ENCODE measurements around the gene ZFX. TPM values are rescaled to one million over a fixed set of nuclear protein-coding genes. Genes with fewer than 3 reads are reported as not detected.

ZFX gene
- total and polyA plus RNA-seq, 2 of the 8 experiments (the other 6 are each of a cell fraction or from before 2014, with no cell fraction given) = 2.8 to 22.0 TPM

GRCh38 chrX:24243188-24243587 is 93.7 kb downstream of the ZFX start:
- no peak overlapping the region for H2BK15ac ChIP-seq (ENCODE audit: low read length)
- H3K4me1 ChIP-seq (replicated peaks in 1 of 4; ENCODE audit: control insufficient read depth in 3 of 4, insufficient read depth in 4 of 4, low read length in 3 of 4) = 0 out of 7 replicates have a peak, but pooled peaks cover 0 to 3% (median 0%) of the 10 kb centered on the region in 4 experiments
- H3K4ac ChIP-seq (replicated peaks; ENCODE audit: insufficient read length, low read depth, low read length) = no peak overlapping the region
- no peak overlapping the region for H3K14ac ChIP-seq (ENCODE audit: insufficient read length)
- H2BK12ac ChIP-seq (ENCODE audit: low read depth, low read length) = no peak overlapping the region
- H4K20me1 ChIP-seq (replicated peaks in 1 of 2; ENCODE audit: control insufficient read depth in 1 of 2, insufficient read depth in 2 of 2, low read length in 2 of 2) = no peaks in the 10 kb centered on the region
- no peak overlapping the region for H4K5ac ChIP-seq (ENCODE audit: insufficient read length, low read depth, low read length)
- H3K9me3 ChIP-seq (ENCODE audit: insufficient read depth in 2 of 2, low read depth in 1 of 2, low read length in 1 of 2) = no peaks in the 10 kb centered on the region
- no peaks in the 10 kb centered on the region for H3K23me2 ChIP-seq (ENCODE audit: low read depth, low read length)
- no peak overlapping the region for H3K18ac ChIP-seq (ENCODE audit: extremely low read depth, low read length)
- 96% methylated on average over 5 of the region's 5 CpGs; no CpG with 5 or more reads in 1 of the 2 experiments for whole genome bisulfite sequencing, 2 experiments (ENCODE audit: extremely low coverage in 1 of 2, insufficient coverage in 1 of 2, insufficient read length in 1 of 2, insufficient replicate concordance in 2 of 2, low coverage in 1 of 2, low lambda C conversion rate in 2 of 2, missing lambda C conversion rate in 1 of 2)
- ChIA-PET POLR2A (ENCODE audit: partially characterized antibody) (no interaction called here), CTCF (ENCODE audit: partially characterized antibody) (interaction anchor here (1.1 kb wide), 1 partner anchor 11 kb away, joined by 3 read pairs; no protein-coding TSS in a partner anchor)
- H3K27me3 ChIP-seq (replicated peaks in 1 of 4; ENCODE audit: control insufficient read depth in 3 of 4, extremely low read depth in 1 of 4, insufficient read depth in 3 of 4, low read length in 3 of 4) = no peaks in the 10 kb centered on the region
- FAIRE-seq (no peak), DNase-seq (ENCODE audit: low read depth in 1 of 2, low spot score in 2 of 2) (no peak)
- no peak overlapping the region for H2AK5ac ChIP-seq (ENCODE audit: low read depth, low read length)
- no peak overlapping the region for H3K4me2 ChIP-seq (ENCODE audit: insufficient read depth in 1 of 2, low read depth in 2 of 2, low read length in 2 of 2)
- no peak overlapping the region for H4K91ac ChIP-seq (replicated peaks; ENCODE audit: insufficient read length, low read length)
- H3K56ac ChIP-seq (replicated peaks; ENCODE audit: insufficient read length, low read depth, low read length) = no peak overlapping the region
- H2BK20ac ChIP-seq (ENCODE audit: low read length) = no peak overlapping the region
- H3K9ac ChIP-seq (replicated peaks in 1 of 4; ENCODE audit: extremely low read depth in 1 of 4, low read depth in 3 of 4, low read length in 3 of 4) = no peak overlapping the region
- no peaks in the 10 kb centered on the region for H3K36me3 ChIP-seq (ENCODE audit: control insufficient read depth in 2 of 4, insufficient read depth in 4 of 4, low read length in 3 of 4)
- H2BK5ac ChIP-seq (ENCODE audit: low read depth, low read length) = no peak overlapping the region
- no peak overlapping the region for H2AFZ ChIP-seq (ENCODE audit: low read length)
- no peak overlapping the region for H4K8ac ChIP-seq (ENCODE audit: extremely low read depth, insufficient read depth, low read length)
- no peaks in the 10 kb centered on the region for H3K79me1 ChIP-seq (ENCODE audit: low read depth, low read length)
- no peak overlapping the region for H2BK120ac ChIP-seq (replicated peaks; ENCODE audit: low read depth, low read length)
- H3K4me3 ChIP-seq (ENCODE audit: extremely low read depth in 1 of 4, insufficient read depth in 2 of 4, low read depth in 3 of 4, low read length in 4 of 4) = no peak overlapping the region
- H3K79me2 ChIP-seq (ENCODE audit: control insufficient read depth in 1 of 2, insufficient read depth in 2 of 2, low read length in 2 of 2) = no peaks in the 10 kb centered on the region
- TF ChIP-seq TBP (IDR thresholded peaks at IDR 0.05; ENCODE audit: low read depth, low read length) (no peak), SP2 (IDR thresholded peaks at IDR 0.05; ENCODE audit: low read length) (no peak), YY1 (IDR thresholded peaks at IDR 0.05; ENCODE audit: low read depth, low read length) (no peak)
- no peak overlapping the region for H3K27ac ChIP-seq (ENCODE audit: low read depth, low read length)
- H3K23ac ChIP-seq (ENCODE audit: insufficient read length) = no peak overlapping the region

All from H1 (cell line).